Suppressor macrophage treated with lipopolysaccharide for 1 hour (primary cell): ENCODE measurements around the gene WIPI1.

Source experiments
- DNase-seq, 3 donors: peaks; one replicate each; pipeline ENCODE4 v3.0.0-alpha.2; 2020 to 2022

The WIPI1 gene

GRCh38 chr17:68460146-68460545 is 2.9 kb upstream of the WIPI1 start:
- peak in 1 of 3 donors; percentile 51 for DNase-seq

GRCh38 chr17:68459037-68459639 is 1.8 kb upstream of the WIPI1 start:
- DNase-seq = no peak

- DNase-seq = no peak
Observed at GRCh38 chr17:68458260-68459036, 1.2 kb upstream of the WIPI1 start.

- peak; percentile 100 for DNase-seq
Observed at GRCh38 chr17:68457539-68458259, 403 bp upstream of the WIPI1 start.

- DNase-seq = peak; percentile 71 to 74 (median 73)
Observed at GRCh38 chr17:68456339-68457167, 743 bp downstream of the WIPI1 start.

GRCh38 chr17:68455901-68456338 is 1.4 kb downstream of the WIPI1 start:
- DNase-seq = peak; percentile 51 to 93 (median 90)

- no peak for DNase-seq
Observed at GRCh38 chr17:68453991-68454665, 3.2 kb downstream of the WIPI1 start.

GRCh38 chr17:68452724-68453290 is 4.5 kb downstream of the WIPI1 start:
- no peak for DNase-seq

- no peak for DNase-seq
Observed at GRCh38 chr17:68451670-68452354, 5.5 kb downstream of the WIPI1 start.

- DNase-seq = no peak
Observed at GRCh38 chr17:68450801-68451200, 6.5 kb downstream of the WIPI1 start.

- DNase-seq = no peak
Observed at GRCh38 chr17:68450391-68450790, 6.9 kb downstream of the WIPI1 start.

GRCh38 chr17:68449021-68449739 is 8.1 kb downstream of the WIPI1 start:
- DNase-seq = no peak

- no peak for DNase-seq
Observed at GRCh38 chr17:68446626-68447041, 10.7 kb downstream of the WIPI1 start.

- DNase-seq = no peak
Observed at GRCh38 chr17:68445671-68446070, 11.6 kb downstream of the WIPI1 start.

GRCh38 chr17:68443972-68444464 is 13.3 kb downstream of the WIPI1 start:
- DNase-seq = no peak

- DNase-seq = peak; percentile 38 to 61 (median 59)
Observed at GRCh38 chr17:68441070-68441770, 16.1 kb downstream of the WIPI1 start.

- DNase-seq = no peak
Observed at GRCh38 chr17:68440526-68440925, 16.8 kb downstream of the WIPI1 start.

- no peak for DNase-seq
Observed at GRCh38 chr17:68439656-68440290, 17.5 kb downstream of the WIPI1 start.
